Upper lobe of left lung (tissue), 6 donors: ENCODE results near the gene STOX1. TPM values are rescaled to one million over a fixed set of nuclear protein-coding genes. Genes with fewer than 3 reads are reported as not detected.
"Not testable (repeated sequence)": the region's sequence is repeated elsewhere in the genome, so short reads cannot be mapped to it uniquely, and the experiment has no call there.

ENCODE experiments used
- ATAC-seq, 2 donors: fragments of 200-7000 bp; cut with Tn5 transposase; one replicate each; pipeline ENCODE4 v1.9.1; 2022; ENCODE audit warnings: mild to moderate bottlenecking in 2 of 2, moderate library complexity in 2 of 2; ENCODE audit not compliant: low FRiP score in 2 of 2
- DNase-seq, 2 donors: peaks; one replicate each; pipeline ENCODE4 v3.0.0-alpha.2; 2019 to 2020
- H3K27ac ChIP-seq, 4 donors: fragments of 200-600 bp; sonication (generic); one replicate each; pipeline ENCODE4 v1.5.1; 2016 to 2019
- H3K27me3 ChIP-seq, 4 donors: fragments of 200-600 bp; sonication (generic); one replicate each; pipeline ENCODE4 v1.5.1; 2017 to 2019
- H3K36me3 ChIP-seq, 4 donors: fragments of 200-600 bp; sonication (generic); one replicate each; pipeline ENCODE4 v1.5.1; 2016 to 2019
- H3K4me1 ChIP-seq, 4 donors: fragments of 200-600 bp; sonication (generic); one replicate each; pipeline ENCODE4 v1.5.1; 2018 to 2019
- H3K4me3 ChIP-seq, 4 donors: fragments of 200-600 bp; sonication (generic); one replicate each; pipeline ENCODE4 v1.5.1; 2017 to 2019; ENCODE audit warnings: mild to moderate bottlenecking in 2 of 4, moderate library complexity in 1 of 4
- H3K9me3 ChIP-seq, 4 donors: fragments of 200-600 bp; sonication (generic); one replicate each; pipeline ENCODE4 v1.5.1; 2018 to 2019
- EP300 ChIP-seq, 4 donors: sonication (generic); formaldehyde crosslinking; IDR thresholded peaks; one replicate each; pipeline ENCODE4 v1.5.1; 2017; ENCODE audit warnings: antibody characterized with exemption in 4 of 4, control low read depth in 2 of 4
- POLR2A ChIP-seq, 4 donors: fragments of 450-650 bp; IDR thresholded peaks; one replicate each; pipeline ENCODE4 v1.5.1; 2016 to 2017; ENCODE audit warnings: antibody characterized with exemption in 4 of 4, mild to moderate bottlenecking in 2 of 4
- POLR2AphosphoS5 ChIP-seq, 2 donors: sonication (generic); formaldehyde crosslinking; IDR thresholded peaks; one replicate each; pipeline ENCODE4 v1.5.1; 2017; ENCODE audit warnings: antibody characterized with exemption in 2 of 2
- WGBS, 2 donors: methylation state at CpG; one replicate each; pipeline ENCODE4 v1.1.5; 2017 to 2018; 5-methylcytosine and 5-hydroxymethylcytosine counted together
- small RNA-seq, 4 donors: library from RNA; depleted of rRNA; stranded (forward); fragments of <200 nt; gene quantifications; one replicate each; pipeline ENCODE3, GENCODE V24; 2016
- total RNA-seq, 6 donors: library from RNA; depleted of rRNA in 4 of 6; stranded (reverse); fragments of >200 nt in 4 of 6; gene quantifications; one replicate each; pipeline versions ENCODE4 v1.1.0 to v1.2.1, GENCODE V29; 2016 to 2021
- TF ChIP-seq, protein P1 (sequence below), 6 experiments: fragments of 450-650 bp in 4 of 6; fragments of 200-600 bp in 2 of 6; sonication (generic) in 2 of 6; IDR thresholded peaks; one replicate each; pipeline ENCODE4 v1.5.1; 2016 to 2019; ENCODE audit warnings: antibody characterized with exemption in 6 of 6
- donor health status: DM: no; HTN: no; CAD: no; lungs with moderate emphysema.
- donor health status: DM: no; HTN: yes; CAD: no; lungs with severe emphysema.

STOX1 gene
- total RNA-seq, 6 donors from 2014 or later: 0.23 to 25.6 (median 3.1) TPM

- ATAC-seq: no peak
- H3K36me3 ChIP-seq: peaks cover 0 to 93% (median 28%) of the 10 kb centered on the region in 4 donors
- no peak overlapping the region for H3K27ac ChIP-seq
- 62 to 78% methylated on average over 2 of the region's 2 CpGs for WGBS, 2 donors
- no peaks in the 10 kb centered on the region for H3K27me3 ChIP-seq
- no peak overlapping the region for H3K4me3 ChIP-seq
- no peak for DNase-seq
- H3K9me3 ChIP-seq: no peaks in the 10 kb centered on the region
- no peak for TF ChIP-seq POLR2AphosphoS5 (IDR thresholded peaks at IDR 0.05)
- TF ChIP-seq POLR2A (IDR thresholded peaks at IDR 0.05): no peak
- TF ChIP-seq EP300 (IDR thresholded peaks at IDR 0.05): no peak
- TF ChIP-seq, protein P1, sequence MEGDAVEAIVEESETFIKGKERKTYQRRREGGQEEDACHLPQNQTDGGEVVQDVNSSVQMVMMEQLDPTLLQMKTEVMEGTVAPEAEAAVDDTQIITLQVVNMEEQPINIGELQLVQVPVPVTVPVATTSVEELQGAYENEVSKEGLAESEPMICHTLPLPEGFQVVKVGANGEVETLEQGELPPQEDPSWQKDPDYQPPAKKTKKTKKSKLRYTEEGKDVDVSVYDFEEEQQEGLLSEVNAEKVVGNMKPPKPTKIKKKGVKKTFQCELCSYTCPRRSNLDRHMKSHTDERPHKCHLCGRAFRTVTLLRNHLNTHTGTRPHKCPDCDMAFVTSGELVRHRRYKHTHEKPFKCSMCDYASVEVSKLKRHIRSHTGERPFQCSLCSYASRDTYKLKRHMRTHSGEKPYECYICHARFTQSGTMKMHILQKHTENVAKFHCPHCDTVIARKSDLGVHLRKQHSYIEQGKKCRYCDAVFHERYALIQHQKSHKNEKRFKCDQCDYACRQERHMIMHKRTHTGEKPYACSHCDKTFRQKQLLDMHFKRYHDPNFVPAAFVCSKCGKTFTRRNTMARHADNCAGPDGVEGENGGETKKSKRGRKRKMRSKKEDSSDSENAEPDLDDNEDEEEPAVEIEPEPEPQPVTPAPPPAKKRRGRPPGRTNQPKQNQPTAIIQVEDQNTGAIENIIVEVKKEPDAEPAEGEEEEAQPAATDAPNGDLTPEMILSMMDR (IDR thresholded peaks at IDR 0.05): no peak
- no peaks in the 10 kb centered on the region for H3K4me1 ChIP-seq
These were observed 110.8 kb downstream of the STOX1 start for GRCh38 chr10:68938117-68938516.

GRCh38 chr10:68938884-68939283 lies 111.6 kb downstream of the STOX1 start:
- ATAC-seq (no peak), DNase-seq (no peak)
- Histone ChIP-seq H3K9me3 (no peaks in the 10 kb centered on the region), H3K27ac (no peak overlapping the region), H3K27me3 (no peaks in the 10 kb centered on the region), H3K4me3 (no peak overlapping the region), H3K36me3 (peaks cover 0 to 96% (median 30%) of the 10 kb centered on the region in 4 donors), H3K4me1 (no peaks in the 10 kb centered on the region)
- TF ChIP-seq POLR2A (IDR thresholded peaks at IDR 0.05) (no peak), EP300 (IDR thresholded peaks at IDR 0.05) (no peak), POLR2AphosphoS5 (IDR thresholded peaks at IDR 0.05) (no peak)
- TF ChIP-seq, protein P1 (IDR thresholded peaks at IDR 0.05): no peak
- WGBS, 2 donors: 95% methylated on average over 2 of the region's 2 CpGs

DNA sequence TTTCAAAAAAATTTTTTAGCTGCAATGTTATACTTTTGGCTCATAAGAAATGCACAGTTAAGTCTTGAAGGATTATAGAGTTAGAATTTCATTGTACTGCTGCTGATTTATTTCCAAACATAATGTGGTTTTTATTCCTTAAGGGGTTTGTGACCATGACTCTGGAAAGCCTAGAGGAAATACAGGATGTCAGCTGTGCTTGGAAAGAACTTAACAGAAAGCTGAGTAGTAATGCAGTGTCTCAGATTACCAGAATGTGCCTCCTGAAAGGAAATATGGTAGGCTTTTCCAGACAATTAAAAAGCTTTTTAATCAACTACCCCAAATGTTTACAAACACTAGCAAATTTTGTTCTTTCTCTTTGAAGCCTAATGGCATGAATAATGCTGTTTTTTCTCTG lies 113.6 kb downstream of the STOX1 start:
- H3K27ac ChIP-seq, H3K27me3 ChIP-seq, ATAC-seq, H3K9me3 ChIP-seq, H3K4me3 ChIP-seq, DNase-seq, H3K4me1 ChIP-seq: not testable (repeated sequence)
- H3K36me3 ChIP-seq: peaks cover 5 to 97% (median 43%) of the 10 kb centered on the region in 4 donors

Small RNAs within 50 kb of the gene (small RNA-seq; reads per million reads assigned to genes)
- gene RNU6-571P (0 reads per million in 4 donors), gene RNU6-697P (0 reads per million in 4 donors)

Other genes starting within 250 kb of the STOX1 start
- gene CCAR1, start 106.3 kb upstream of the STOX1 start, total RNA-seq: 100 to 1,000 TPM in 1 of 6 donors, 10 to 100 TPM in 5; 30.4 to 158 (median 50.4) TPM
- gene DDX50, start 73.8 kb downstream of the STOX1 start, total RNA-seq: 10 to 100 TPM in 5 of 6 donors, 1 to 10 TPM in 1; 9.1 to 42.7 (median 24.4) TPM
- 10 to 100 TPM; 18.4 to 86.5 (median 44.3) TPM for gene DDX21, start 128.6 kb downstream of the STOX1 start, total RNA-seq
- 10 to 100 TPM; 18.9 to 27.6 (median 21.4) TPM for gene KIFBP, start 161.3 kb downstream of the STOX1 start, total RNA-seq